HuH-7 (cell line): ENCODE data around the gene CAPRIN2.
A peak's percentile ranks its signal among the peaks of the same experiment; 100 is the strongest.

ENCODE experiments used
- DNase-seq: peaks from one replicate; pipeline ENCODE4 v3.0.0; 2011; ENCODE audit warnings: low spot score

Gene CAPRIN2

DNA sequence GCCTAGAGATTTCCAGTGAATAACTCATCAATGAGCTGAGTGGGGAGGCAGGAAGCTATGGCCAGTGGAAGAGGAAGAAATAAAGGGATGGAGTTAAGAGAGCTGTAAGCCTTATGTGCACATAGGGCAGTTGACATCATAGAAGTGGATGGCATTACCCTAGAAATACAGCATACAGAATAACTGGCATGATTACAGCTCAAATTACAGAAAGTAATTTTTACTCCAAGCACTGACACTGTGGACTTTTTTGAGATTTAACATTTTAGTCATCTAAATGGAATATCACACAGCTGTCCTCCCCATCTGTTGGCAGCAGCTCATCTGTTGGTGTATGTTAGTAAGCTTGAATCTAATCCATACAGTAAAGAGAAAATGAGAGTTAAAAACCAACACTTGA is 53.7 kb downstream of the CAPRIN2 start:
- DNase-seq: no peak

DNA sequence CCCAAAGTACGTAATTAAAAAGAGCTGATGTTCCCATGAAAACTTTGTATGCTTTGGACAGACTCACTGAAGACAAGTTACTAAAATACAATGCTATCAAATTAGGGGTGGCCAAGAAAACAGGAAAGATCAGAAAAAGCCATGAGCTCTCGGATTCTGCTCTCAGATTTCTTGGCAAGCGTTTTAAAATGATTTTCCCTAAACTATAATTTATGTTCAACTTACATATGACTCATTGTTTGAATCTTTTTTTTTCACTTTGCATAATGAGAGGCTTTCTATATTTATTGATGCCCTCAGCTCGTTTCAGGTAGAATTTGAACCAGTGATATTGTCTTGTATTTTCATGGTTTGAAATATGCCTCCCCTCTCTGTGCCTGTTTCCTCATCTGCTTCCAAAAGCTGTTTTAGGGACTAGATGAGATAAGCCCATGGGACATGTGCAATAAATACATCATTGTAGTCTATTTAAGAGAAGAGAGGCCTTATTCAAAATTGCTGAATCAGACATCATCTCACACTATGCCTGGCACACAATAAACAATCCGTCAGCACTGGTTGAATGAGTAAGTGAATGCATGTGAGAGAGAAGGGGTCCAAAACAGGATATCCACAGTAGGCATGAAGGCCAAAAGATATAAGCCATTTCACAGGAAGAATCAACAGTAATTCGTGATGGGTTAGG is 54.4 kb downstream of the CAPRIN2 start:
- no peak for DNase-seq

GRCh38 chr12:30698346-30698745 is 56.4 kb downstream of the CAPRIN2 start:
- no peak for DNase-seq

DNA sequence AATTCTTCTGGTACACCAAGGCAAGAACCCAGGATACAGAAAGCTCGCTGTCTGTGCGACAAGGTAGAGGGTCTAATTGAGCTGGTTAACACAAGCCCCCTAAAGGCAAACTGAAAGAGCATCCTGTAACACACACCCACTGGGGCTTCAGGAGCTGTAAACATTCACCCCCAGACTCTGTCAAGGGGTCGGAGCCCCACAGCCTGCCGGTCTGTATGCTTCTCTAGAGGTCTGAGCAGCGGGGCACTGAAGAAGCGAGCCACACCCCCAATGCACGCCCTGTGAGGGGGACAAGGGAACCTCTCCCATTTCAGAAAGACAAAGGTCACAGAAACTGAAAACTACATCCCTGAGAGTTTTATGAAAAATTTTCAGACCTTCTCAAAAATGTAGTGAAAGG is 57.8 kb downstream of the CAPRIN2 start:
- DNase-seq: no peak

- no peak for DNase-seq
These were observed 58.3 kb downstream of the CAPRIN2 start for GRCh38 chr12:30696486-30696885.

- no peak for DNase-seq
These were observed 58.7 kb downstream of the CAPRIN2 start for GRCh38 chr12:30696103-30696408.

- DNase-seq: peak; percentile 88
These were observed 59.3 kb downstream of the CAPRIN2 start, which contains the start of gene IPO8 for GRCh38 chr12:30695199-30696102. Gene IPO8, minus strand, starts transcription at chr12:30695869. Its CDS starts 222 bp downstream, at chr12:30695647.

DNA sequence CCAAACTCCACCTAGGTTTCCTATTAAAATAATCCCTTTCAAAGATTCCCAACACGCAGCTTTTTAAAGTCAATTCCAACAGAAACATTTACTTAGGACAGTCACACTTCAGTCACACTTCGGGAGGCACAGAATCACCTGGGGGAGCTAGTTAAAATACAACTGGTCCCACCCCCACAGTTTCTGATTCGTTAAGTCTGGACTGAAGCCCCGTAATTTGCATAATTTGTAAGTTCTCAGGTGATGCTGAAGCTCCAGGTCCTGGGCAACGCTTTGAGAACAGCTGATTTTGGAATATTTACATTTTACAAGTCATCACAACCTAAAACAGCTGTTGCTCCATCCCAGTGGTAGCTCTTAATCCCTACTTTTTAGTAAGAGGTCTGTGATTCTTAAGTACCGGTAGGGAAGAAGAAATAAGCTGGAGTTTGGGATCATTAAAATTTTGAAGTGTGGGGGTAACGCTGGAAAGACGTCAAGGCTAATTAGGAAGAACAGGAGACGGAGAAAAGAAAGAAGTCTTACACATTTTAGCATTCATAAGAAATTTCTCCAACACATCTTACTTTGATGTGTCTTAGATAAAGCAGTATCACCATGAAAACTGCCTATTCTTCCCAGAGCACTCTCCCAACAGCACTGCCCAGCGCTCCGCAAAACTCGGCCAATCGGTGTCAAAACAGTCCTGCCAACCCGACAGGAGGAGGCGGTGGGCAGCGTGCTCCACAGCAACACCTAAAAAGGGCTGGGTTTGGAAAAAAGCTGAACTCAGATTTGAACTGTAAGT is 60.1 kb downstream of the CAPRIN2 start:
- peak; percentile 56 for DNase-seq

DNA sequence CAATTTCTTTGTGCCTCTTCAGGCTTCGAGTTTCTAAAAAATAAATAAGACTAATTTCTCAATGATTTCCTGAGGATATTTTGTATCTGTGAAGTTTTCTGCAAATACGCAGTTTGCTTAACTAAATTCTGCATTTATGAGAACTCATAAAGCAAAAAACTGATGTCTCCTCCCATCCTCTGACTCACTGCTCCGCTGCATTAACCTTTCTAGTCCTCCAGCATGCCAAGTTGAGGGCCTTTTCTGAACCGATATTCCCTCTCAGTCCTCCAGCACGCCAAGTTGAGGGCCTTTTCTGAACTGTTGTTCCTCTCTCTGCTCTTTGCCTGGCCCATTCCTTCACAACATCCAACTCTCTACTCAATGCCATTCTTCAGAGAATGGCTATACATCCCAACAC is 62.3 kb downstream of the CAPRIN2 start:
- no peak for DNase-seq

DNA sequence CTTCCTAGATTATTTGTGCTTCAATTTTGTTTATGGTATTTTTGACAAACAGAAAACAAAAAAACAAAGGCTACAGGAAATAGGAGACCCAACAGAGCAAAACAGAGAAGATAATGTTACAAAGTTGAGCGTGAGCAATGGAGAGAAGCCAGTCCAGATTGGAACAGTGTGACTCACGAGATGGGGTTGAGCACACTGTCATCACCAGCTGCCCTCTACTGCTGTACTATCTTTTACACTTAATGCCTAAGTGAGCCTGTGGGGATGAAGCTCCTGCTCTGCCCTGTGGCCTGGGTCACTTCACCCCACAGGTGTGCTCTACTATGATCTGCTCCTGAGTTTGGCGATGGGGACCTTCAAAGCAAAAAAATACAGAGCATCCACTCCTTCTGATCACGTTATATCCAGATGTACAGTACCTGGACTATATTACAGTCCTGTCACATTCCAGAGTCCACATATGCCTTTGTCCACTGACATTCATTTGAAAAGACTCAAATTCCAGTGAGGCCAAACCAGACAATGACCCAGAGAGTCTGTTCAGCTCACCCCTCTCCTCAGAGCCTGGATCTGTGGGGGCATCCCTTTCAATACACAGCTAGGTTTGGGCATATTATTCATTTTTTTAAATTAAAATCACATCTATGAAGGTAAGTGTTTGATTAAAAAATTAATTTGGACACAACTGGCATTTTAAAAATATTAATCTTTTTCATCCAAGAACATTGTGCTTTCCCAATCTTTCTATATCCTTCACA is 63.5 kb downstream of the CAPRIN2 start:
- DNase-seq: peak; percentile 11

GRCh38 chr12:30687265-30687986 is 67.3 kb downstream of the CAPRIN2 start:
- no peak for DNase-seq

DNA sequence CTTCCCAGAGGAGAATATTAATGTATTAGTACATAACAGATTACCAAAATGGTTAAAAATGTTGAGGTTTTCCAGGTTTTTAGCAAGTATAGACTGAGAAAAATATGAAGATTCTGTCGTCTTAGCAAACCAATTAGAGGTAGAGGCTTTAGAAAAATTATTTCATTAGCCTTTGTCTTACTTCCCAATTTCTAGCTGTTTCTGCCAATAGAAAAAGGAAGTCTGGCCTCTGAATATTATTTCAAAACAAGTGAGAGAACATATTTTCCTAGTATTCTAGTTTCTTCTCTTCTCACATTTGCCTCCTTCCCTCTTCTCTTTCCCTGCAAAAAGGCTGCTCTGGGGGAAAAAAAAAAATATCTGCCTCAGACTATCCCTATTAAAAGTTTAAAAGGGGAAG is 75.5 kb downstream of the CAPRIN2 start:
- DNase-seq: no peak

DNA sequence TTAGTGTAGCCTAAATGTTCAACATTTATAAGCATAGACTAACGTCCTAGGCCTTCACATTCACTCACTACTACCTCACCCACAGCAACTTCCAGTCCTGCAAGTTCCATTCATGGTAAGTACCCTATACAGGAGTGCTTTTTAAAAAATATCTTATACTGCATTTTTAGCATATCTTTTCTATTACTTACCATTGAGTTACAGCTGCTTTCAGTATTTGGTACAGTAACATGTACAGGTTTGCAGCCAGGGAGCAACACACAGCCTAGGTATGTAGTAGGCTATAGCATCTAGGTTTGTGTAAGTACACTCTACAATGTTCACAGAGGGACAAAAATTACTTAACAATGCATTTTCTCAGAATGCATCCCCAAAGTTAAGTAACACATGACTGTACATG is 76.5 kb downstream of the CAPRIN2 start:
- no peak for DNase-seq

- no peak for DNase-seq
These were observed 93.5 kb downstream of the CAPRIN2 start for GRCh38 chr12:30661210-30661609.
